ENCODE results near the gene WDR55. TPM values are rescaled to one million over a fixed set of nuclear protein-coding genes. Genes with fewer than 3 reads are reported as not detected.

Gene WDR55
- total and polyA plus RNA-seq, 10 of the 15 experiments (the other 5 are each of a cell fraction or from before 2014, with no cell fraction given): 3.4 to 27.8 (median 20.3) TPM

- TF ChIP-seq GABPA (IDR thresholded peaks at IDR 0.05; ENCODE audit: low read depth) (peak; percentile 90), ZNF687 (IDR thresholded peaks at IDR 0.05) (peak; percentile 43; the same call in 1 of the 2 replicates), E2F8 (IDR thresholded peaks at IDR 0.05; ENCODE audit: low read depth, partially characterized antibody) (no peak), ZNF622 (IDR thresholded peaks at IDR 0.05) (no peak), FOXM1 (IDR thresholded peaks at IDR 0.05; ENCODE audit: low read depth, low read length) (no peak), NFXL1 (IDR thresholded peaks at IDR 0.05; ENCODE audit: borderline replicate concordance) (no peak), HDAC2 (IDR thresholded peaks at IDR 0.05) (no peak), TBL1XR1 (IDR thresholded peaks at IDR 0.05; ENCODE audit: low read depth, low read length) (0 out of 2 replicates have a peak, but pooled peaks have one; percentile 16), RELB (IDR thresholded peaks at IDR 0.05; ENCODE audit: low read depth) (peak; percentile 68; the same call in 1 of the 2 replicates), SPI1 (IDR thresholded peaks at IDR 0.05; ENCODE audit: borderline replicate concordance, insufficient read depth, low read depth, low read length) (peak; percentile 14; the same call in 1 of the 2 replicates), POLR2AphosphoS5 (IDR thresholded peaks at IDR 0.05; ENCODE audit: low read length) (peak; percentile 85), ATF3 (IDR thresholded peaks at IDR 0.05; ENCODE audit: borderline replicate concordance, extremely low read depth, low read depth, low read length) (no peak), E2F4 (IDR thresholded peaks at IDR 0.05; ENCODE audit: low read depth, low read length) (no peak), PAX8 (IDR thresholded peaks at IDR 0.05) (0 out of 2 replicates have a peak, but pooled peaks have one; percentile 29), MEF2B (IDR thresholded peaks at IDR 0.05; ENCODE audit: partially characterized antibody, poor library complexity, severe bottlenecking) (no peak), IRF3 (IDR thresholded peaks at IDR 0.05) (no peak), LARP7 (IDR thresholded peaks at IDR 0.05) (peak; percentile 32; the same call in 1 of the 2 replicates)
These were observed at the start of gene WDR55 (continued) for GRCh38 chr5:140664359-140665119.

Data from GM12878 (cell line).